HFF-Myc (cell line): ENCODE data around the gene SH2D3C.

Experiments
- DNase-seq: peaks from one replicate; pipeline ENCODE4 v3.0.0-alpha.2; 2011; ENCODE audit warnings: low read depth; ENCODE audit errors: extremely low read depth
- H3K4me3 ChIP-seq: replicated peaks from 2 replicates; pipeline ENCODE4 v1.5.1; 2011; ENCODE audit warnings: low read depth, mild to moderate bottlenecking, control low read depth, low read length
- CTCF ChIP-seq: IDR thresholded peaks from 2 replicates; pipeline ENCODE4 v1.5.1; 2012; ENCODE audit warnings: mild to moderate bottlenecking, low read depth, low read length, control low read depth; ENCODE audit errors: missing control alignments

SH2D3C gene

GRCh38 chr9:127749090-127749787, 29.2 kb downstream of the SH2D3C start:
- H3K4me3 ChIP-seq, result no peak overlapping the region
- DNase-seq, result no peak
- TF ChIP-seq CTCF, result no peak

- H3K4me3 ChIP-seq, result no peak overlapping the region
- DNase-seq, result no peak
- TF ChIP-seq CTCF, result no peak
Observed at GRCh38 chr9:127746959-127747569, 31.4 kb downstream of the SH2D3C start.

- DNase-seq, result no peak
- TF ChIP-seq CTCF, result no peak
- H3K4me3 ChIP-seq, result no peak overlapping the region
Observed at GRCh38 chr9:127744398-127745110, 33.9 kb downstream of the SH2D3C start.

- DNase-seq, result peak; percentile 55
- no peak for TF ChIP-seq CTCF
- H3K4me3 ChIP-seq, result peak overlapping the region; percentile 36
Observed at GRCh38 chr9:127742435-127743088, 35.9 kb downstream of the SH2D3C start.

- peak overlapping the region; percentile 36 for H3K4me3 ChIP-seq
- no peak for TF ChIP-seq CTCF
- DNase-seq, result no peak
Observed at GRCh38 chr9:127741831-127742434, 36.5 kb downstream of the SH2D3C start.

GRCh38 chr9:127739614-127740330, 38.7 kb downstream of the SH2D3C start:
- H3K4me3 ChIP-seq, result no peak overlapping the region
- TF ChIP-seq CTCF, result no peak
- DNase-seq, result no peak
